ENCODE data around the gene STXBP2. TPM values are rescaled to one million over a fixed set of nuclear protein-coding genes. Genes with fewer than 3 reads are reported as not detected.

STXBP2 gene
- total RNA-seq, 1 experiment from 2014 or later, result 92.5 TPM

DNA sequence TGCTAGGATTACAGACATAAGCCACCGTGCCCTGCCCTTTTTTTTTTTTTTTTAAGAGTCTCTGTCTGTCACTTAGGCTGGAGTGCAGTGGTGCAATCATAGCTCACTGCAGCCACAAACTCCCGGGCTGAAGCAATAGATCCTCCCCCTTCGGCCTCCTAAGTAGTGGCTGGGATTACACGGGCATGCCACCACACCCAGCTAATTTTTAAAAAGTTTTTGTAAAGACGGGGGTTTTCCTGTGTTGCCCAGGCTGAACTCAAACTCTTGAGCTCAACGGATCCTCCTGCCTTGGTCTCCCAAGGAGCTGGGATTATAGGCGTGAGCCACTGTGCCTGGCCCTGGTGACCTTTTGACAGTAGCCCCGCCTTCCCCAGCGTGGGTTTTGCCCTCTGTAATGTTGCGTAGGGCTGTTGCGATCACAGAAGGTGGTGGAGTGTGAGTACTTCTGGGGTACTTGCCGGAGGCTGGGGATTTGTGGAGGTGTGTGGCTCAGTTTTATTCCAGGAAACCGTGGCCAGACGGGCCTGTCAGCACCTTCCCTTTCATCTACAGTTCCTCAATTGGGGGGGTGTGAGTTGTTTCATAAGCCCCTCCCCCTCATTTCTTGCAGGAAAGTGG, 20.3 kb downstream of the STXBP2 start:
- DNase-seq, result no peak
- no CpG with 5 or more reads among the region's 14 CpGs for WGBS (ENCODE audit: extremely low coverage, insufficient read length, low lambda C conversion rate)
- no peak overlapping the region for H3T11ph ChIP-seq (ENCODE audit: low read length)

More for the DNA sequence above, 20.3 kb downstream of the STXBP2 start:
- H3K56ac ChIP-seq (ENCODE audit: insufficient read length, low read depth, low read length), result no peak overlapping the region
- H2BK20ac ChIP-seq (ENCODE audit: low read depth, low read length, poor library complexity, severe bottlenecking), result no peak overlapping the region
- H3K4me2 ChIP-seq (ENCODE audit: insufficient read depth, insufficient read length, low read length), result no peak overlapping the region
- no peaks in the 10 kb centered on the region for H3K4me1 ChIP-seq (ENCODE audit: insufficient read depth, low read length)
- H4K8ac ChIP-seq (replicated peaks; ENCODE audit: insufficient read length, low read depth, low read length), result no peak overlapping the region
- H3K79me1 ChIP-seq (ENCODE audit: insufficient read depth, low read depth, low read length, poor library complexity, severe bottlenecking), result no peaks in the 10 kb centered on the region
- Mint-ChIP-seq H3K36me3 (ENCODE audit: insufficient read depth in 1 of 3, low read depth in 3 of 3) (no peaks in the 10 kb centered on the region), H3K9me3 (peaks cover 0 to 3% of the 10 kb centered on the region in 2 experiments; a peak in 2 of 5 replicates), H3K4me3 (no peak overlapping the region), H3K4me1 (peaks cover 2 to 6% of the 10 kb centered on the region in 2 experiments), H3K27ac (no peak overlapping the region), H3K27me3 (ENCODE audit: low read depth) (peaks cover 89% of the 10 kb centered on the region)
- H4K20me1 ChIP-seq (ENCODE audit: control insufficient read depth, insufficient read depth, insufficient read length), result no peaks in the 10 kb centered on the region
- TF ChIP-seq, protein P1, sequence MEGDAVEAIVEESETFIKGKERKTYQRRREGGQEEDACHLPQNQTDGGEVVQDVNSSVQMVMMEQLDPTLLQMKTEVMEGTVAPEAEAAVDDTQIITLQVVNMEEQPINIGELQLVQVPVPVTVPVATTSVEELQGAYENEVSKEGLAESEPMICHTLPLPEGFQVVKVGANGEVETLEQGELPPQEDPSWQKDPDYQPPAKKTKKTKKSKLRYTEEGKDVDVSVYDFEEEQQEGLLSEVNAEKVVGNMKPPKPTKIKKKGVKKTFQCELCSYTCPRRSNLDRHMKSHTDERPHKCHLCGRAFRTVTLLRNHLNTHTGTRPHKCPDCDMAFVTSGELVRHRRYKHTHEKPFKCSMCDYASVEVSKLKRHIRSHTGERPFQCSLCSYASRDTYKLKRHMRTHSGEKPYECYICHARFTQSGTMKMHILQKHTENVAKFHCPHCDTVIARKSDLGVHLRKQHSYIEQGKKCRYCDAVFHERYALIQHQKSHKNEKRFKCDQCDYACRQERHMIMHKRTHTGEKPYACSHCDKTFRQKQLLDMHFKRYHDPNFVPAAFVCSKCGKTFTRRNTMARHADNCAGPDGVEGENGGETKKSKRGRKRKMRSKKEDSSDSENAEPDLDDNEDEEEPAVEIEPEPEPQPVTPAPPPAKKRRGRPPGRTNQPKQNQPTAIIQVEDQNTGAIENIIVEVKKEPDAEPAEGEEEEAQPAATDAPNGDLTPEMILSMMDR (conservative IDR thresholded peaks at IDR 0.05), result no peak
- no peak overlapping the region for H3K14ac ChIP-seq (ENCODE audit: insufficient read depth, low read length)
- no peak overlapping the region for H2BK120ac ChIP-seq (ENCODE audit: low read depth, low read length, poor library complexity, severe bottlenecking)
- no peak overlapping the region for H2BK15ac ChIP-seq (ENCODE audit: low read depth, low read length)
- no peak overlapping the region for H2AK5ac ChIP-seq (ENCODE audit: insufficient read length, low read length)
- no peaks in the 10 kb centered on the region for H3K79me2 ChIP-seq (ENCODE audit: insufficient read depth, low read length)
- H3K27me3 ChIP-seq (ENCODE audit: insufficient read depth, low read length), result peaks cover 4% of the 10 kb centered on the region; the same call in 1 of the 2 replicates
- no peak overlapping the region for H3K27ac ChIP-seq (ENCODE audit: insufficient read length, low read depth, low read length)
- no peak overlapping the region for H4K5ac ChIP-seq (ENCODE audit: insufficient read length, low read depth, low read length)
- no peaks in the 10 kb centered on the region for H3K23me2 ChIP-seq (ENCODE audit: insufficient read length, low read depth, low read length, poor library complexity, severe bottlenecking)
- peak overlapping the region; percentile 38 for H3K18ac ChIP-seq (ENCODE audit: insufficient read length, low read depth, low read length)
- H3K4ac ChIP-seq (ENCODE audit: low read depth, low read length), result no peak overlapping the region
- H2BK12ac ChIP-seq (ENCODE audit: insufficient read length, low read depth, low read length), result no peak overlapping the region
- H2AFZ ChIP-seq (ENCODE audit: low read length), result no peak overlapping the region
- H3K9me3 ChIP-seq (ENCODE audit: control insufficient read depth, low read depth, low read length), result no peaks in the 10 kb centered on the region
- no peak overlapping the region for H3K23ac ChIP-seq (ENCODE audit: insufficient read length, low read depth, low read length)
- no peak overlapping the region for H3K9ac ChIP-seq (ENCODE audit: extremely low read depth, insufficient read length, low read length)
- no peak overlapping the region for H4K91ac ChIP-seq (ENCODE audit: insufficient read length, low read depth, low read length)
- no peak overlapping the region for H2BK5ac ChIP-seq (ENCODE audit: insufficient read length, low read length)
